Measurements from ENCODE around the gene FBLN1.

GRCh38 chr22:45526281-45526680 lies 23.6 kb downstream of the FBLN1 start:
- TF ChIP-seq CTCF (IDR thresholded peaks at IDR 0.05 in 2 of 3, conservative IDR thresholded peaks at IDR 0.05 in 1 of 3; ENCODE audit: borderline replicate concordance in 1 of 3, insufficient read depth in 1 of 3, low read depth in 2 of 3, low read length in 2 of 3) (no peak), TCF7L2 (IDR thresholded peaks at IDR 0.05; ENCODE audit: borderline replicate concordance, extremely low read depth, insufficient read depth, insufficient read length) (no peak), SRF (IDR thresholded peaks at IDR 0.05; ENCODE audit: low read depth) (no peak), ATF3 (IDR thresholded peaks at IDR 0.05) (no peak), SIN3A (IDR thresholded peaks at IDR 0.05; ENCODE audit: low read depth) (no peak), POLR2A (IDR thresholded peaks at IDR 0.05; ENCODE audit: borderline replicate concordance, extremely low read depth, insufficient read depth, insufficient read length) (no peak), REST (IDR thresholded peaks at IDR 0.05; ENCODE audit: low read depth) (no peak), EZH2phosphoT487 (IDR thresholded peaks at IDR 0.05; ENCODE audit: borderline replicate concordance) (no peak), EZH2 (IDR thresholded peaks at IDR 0.05) (no peak), ELF1 (IDR thresholded peaks at IDR 0.05; ENCODE audit: borderline replicate concordance, low read depth) (no peak), POLR2AphosphoS5 (IDR thresholded peaks at IDR 0.05; ENCODE audit: low read depth, low read length) (no peak), SP1 (IDR thresholded peaks at IDR 0.05; ENCODE audit: low read depth) (no peak)

All from HCT116 (cell line).